SW 1271 (cell line): Measurements from ENCODE around the gene ROR1.

ENCODE experiments used
- DNase-seq, 2 experiments: peaks; one replicate each; lab custom pipeline; 2025; lab: John Stamatoyannopoulos, UW

Gene ROR1

GRCh38 chr1:63883494-63884235 is 109.8 kb downstream of the ROR1 start:
- DNase-seq, result no peak

- no peak for DNase-seq
Observed at GRCh38 chr1:63884486-63884885, 110.7 kb downstream of the ROR1 start.

GRCh38 chr1:63885899-63886298 is 112.1 kb downstream of the ROR1 start:
- no peak for DNase-seq

- no peak for DNase-seq
Observed at GRCh38 chr1:63886340-63886739, 112.5 kb downstream of the ROR1 start.

- DNase-seq, result no peak
Observed at GRCh38 chr1:63887809-63888208, 114.0 kb downstream of the ROR1 start.

- no peak for DNase-seq
Observed at GRCh38 chr1:63888984-63889383, 115.2 kb downstream of the ROR1 start.

- no peak for DNase-seq
Observed at GRCh38 chr1:63890468-63890867, 116.7 kb downstream of the ROR1 start.

- DNase-seq, result no peak
Observed at GRCh38 chr1:63891060-63891690, 117.4 kb downstream of the ROR1 start.

- no peak for DNase-seq
Observed at GRCh38 chr1:63892632-63893395, 119.0 kb downstream of the ROR1 start.

- no peak for DNase-seq
Observed at GRCh38 chr1:63893976-63894375, 120.2 kb downstream of the ROR1 start.

- DNase-seq, result no peak
Observed at GRCh38 chr1:63894627-63895265, 120.9 kb downstream of the ROR1 start.

GRCh38 chr1:63896755-63897154 is 122.9 kb downstream of the ROR1 start:
- no peak for DNase-seq

GRCh38 chr1:63898428-63899196 is 124.8 kb downstream of the ROR1 start:
- DNase-seq, result no peak

- no peak for DNase-seq
Observed at GRCh38 chr1:63901094-63901493, 127.3 kb downstream of the ROR1 start.

GRCh38 chr1:63902844-63903589 is 129.2 kb downstream of the ROR1 start:
- DNase-seq, result no peak

- DNase-seq, result no peak
Observed at GRCh38 chr1:63903947-63904610, 130.3 kb downstream of the ROR1 start.

- no peak for DNase-seq
Observed at GRCh38 chr1:63904826-63905225, 131.0 kb downstream of the ROR1 start.

GRCh38 chr1:63906047-63906704 is 132.4 kb downstream of the ROR1 start:
- DNase-seq, result no peak

GRCh38 chr1:63907051-63907450 is 133.2 kb downstream of the ROR1 start:
- DNase-seq, result no peak

GRCh38 chr1:63908016-63908415 is 134.2 kb downstream of the ROR1 start:
- no peak for DNase-seq
